IMR-90 (cell line): ENCODE data around the gene MTUS2. TPM values are rescaled to one million over a fixed set of nuclear protein-coding genes. Genes with fewer than 3 reads are reported as not detected.

Experiments
- ATAC-seq: fragments of 200-7000 bp; cut with Tn5 transposase; 2 replicates; pipeline ENCODE4 v1.9.1; 2020; ENCODE audit warnings: low read depth, mild to moderate bottlenecking, moderate library complexity
- BruUV-seq: library from RNA; stranded (reverse); fragments of 400-500 nt; replicated peaks from 2 replicates; lab custom pipeline; 2021; lab: Mats Ljungman, UMichigan
- CTCF ChIA-PET: fragments of 300-600 bp; formaldehyde crosslinking; extraction: SDS; loops from one replicate; lab custom pipeline; 2021; ENCODE audit warnings: antibody characterized with exemption; lab: Yijun Ruan, JAX
- POLR2A ChIA-PET: fragments of 300-600 bp; sonication (Branson Sonifier 250); formaldehyde crosslinking; loops from one replicate; lab custom pipeline; 2022; ENCODE audit warnings: antibody characterized with exemption; ENCODE audit not compliant: unreplicated experiment; lab: Charles Lee
- DNase-seq: peaks from one replicate; pipeline ENCODE4 v3.0.0; 2013
- H2AFZ ChIP-seq: replicated peaks from 2 replicates; pipeline ENCODE3; 2013; ENCODE audit warnings: low read length, mild to moderate bottlenecking; ENCODE audit not compliant: poor library complexity
- H2AK5ac ChIP-seq: 2 replicates; pipeline ENCODE4 v1.6.1; 2013; ENCODE audit warnings: low read depth, low read length, inconsistent platforms
- H2AK9ac ChIP-seq: replicated peaks from 2 replicates; pipeline ENCODE3; 2013; ENCODE audit warnings: mild to moderate bottlenecking, low read depth, low read length, moderate library complexity; ENCODE audit not compliant: poor library complexity
- H2BK120ac ChIP-seq: 2 replicates; pipeline ENCODE4 v1.6.1; 2013; ENCODE audit warnings: low read depth, low read length, inconsistent platforms
- H2BK15ac ChIP-seq: 3 replicates; pipeline ENCODE4 v1.6.1; 2013; ENCODE audit warnings: low read depth, low read length, inconsistent platforms
- H2BK20ac ChIP-seq: 2 replicates; pipeline ENCODE4 v1.6.1; 2013; ENCODE audit warnings: low read depth, mild to moderate bottlenecking, inconsistent platforms, low read length, moderate library complexity
- H2BK5ac ChIP-seq: 2 replicates; pipeline ENCODE4 v1.6.1; 2013; ENCODE audit warnings: mild to moderate bottlenecking, low read depth, low read length, inconsistent platforms; ENCODE audit not compliant: poor library complexity, severe bottlenecking
- H3K14ac ChIP-seq: replicated peaks from 2 replicates; pipeline ENCODE4 v1.6.1; 2013; ENCODE audit warnings: low read depth, low read length, inconsistent platforms
- H3K18ac ChIP-seq: 2 replicates; pipeline ENCODE4 v1.6.1; 2013; ENCODE audit warnings: low read depth, low read length, control low read depth
- H3K23ac ChIP-seq: 2 replicates; pipeline ENCODE4 v1.6.1; 2013; ENCODE audit warnings: low read depth, low read length, inconsistent platforms
- H3K27ac ChIP-seq: 2 replicates; pipeline ENCODE4 v1.5.1; 2013; ENCODE audit warnings: mild to moderate bottlenecking, control low read depth, low read length; ENCODE audit not compliant: insufficient read depth
- H3K27me3 ChIP-seq: 2 replicates; pipeline ENCODE4 v1.6.1; 2013; ENCODE audit warnings: low read length; ENCODE audit not compliant: control insufficient read depth, insufficient read depth
- H3K36me3 ChIP-seq: 2 replicates; pipeline ENCODE4 v1.6.1; 2013; ENCODE audit warnings: low read length, mixed read lengths; ENCODE audit not compliant: control insufficient read depth, insufficient read depth
- H3K4ac ChIP-seq: 2 replicates; pipeline ENCODE4 v1.6.1; 2013; ENCODE audit warnings: low read depth, low read length, inconsistent platforms
- H3K4me1 ChIP-seq: 2 replicates; pipeline ENCODE4 v1.6.1; 2013; ENCODE audit warnings: low read length, mixed read lengths; ENCODE audit not compliant: control insufficient read depth, insufficient read depth
- H3K4me2 ChIP-seq: 2 replicates; pipeline ENCODE4 v1.6.1; 2013; ENCODE audit warnings: low read depth, mild to moderate bottlenecking, control low read depth, low read length, moderate library complexity
- H3K4me3 ChIP-seq: 2 replicates; pipeline ENCODE4 v1.5.1; 2013; ENCODE audit warnings: low read depth, mild to moderate bottlenecking, control low read depth, low read length, moderate library complexity; ENCODE audit not compliant: insufficient read depth
- H3K56ac ChIP-seq: 2 replicates; pipeline ENCODE4 v1.6.1; 2013; ENCODE audit warnings: low read length, inconsistent platforms; ENCODE audit not compliant: insufficient read depth; ENCODE audit errors: extremely low read depth
- H3K79me1 ChIP-seq, 2 experiments: 2 replicates each; pipeline ENCODE4 v1.6.1; 2013; ENCODE audit warnings: low read length in 2 of 2, inconsistent platforms in 1 of 2, low read depth in 1 of 2
- H3K9ac ChIP-seq: 2 replicates; pipeline ENCODE4 v1.6.1; 2013; ENCODE audit warnings: low read depth, low read length, control low read depth
- H3K9me1 ChIP-seq: 2 replicates; pipeline ENCODE4 v1.6.1; 2013; ENCODE audit warnings: low read length, inconsistent platforms; ENCODE audit not compliant: insufficient read depth
- H3K9me3 ChIP-seq: 2 replicates; pipeline ENCODE4 v1.6.1; 2013; ENCODE audit warnings: low read length; ENCODE audit not compliant: control insufficient read depth, insufficient read depth
- H4K20me1 ChIP-seq: 2 replicates; pipeline ENCODE4 v1.6.1; 2013; ENCODE audit warnings: low read length, inconsistent platforms; ENCODE audit not compliant: insufficient read depth
- H4K5ac ChIP-seq: 2 replicates; pipeline ENCODE4 v1.6.1; 2013; ENCODE audit warnings: mild to moderate bottlenecking, low read depth, low read length, control low read depth
- H4K8ac ChIP-seq, 2 experiments: 2 replicates each; pipeline ENCODE4 v1.6.1; 2013; ENCODE audit warnings: low read depth in 2 of 2, low read length in 2 of 2, control low read depth in 1 of 2, inconsistent platforms in 1 of 2
- H4K91ac ChIP-seq: 2 replicates; pipeline ENCODE4 v1.6.1; 2013; ENCODE audit warnings: low read depth, low read length, inconsistent platforms; ENCODE audit not compliant: insufficient read depth
- CHD1 ChIP-seq: IDR thresholded peaks from 2 replicates; pipeline ENCODE4 v1.6.1; 2012; ENCODE audit warnings: low read depth, low read length, improper control_type of control experiment
- MAFK ChIP-seq: IDR thresholded peaks from 2 replicates; pipeline ENCODE4 v1.6.1; 2012; ENCODE audit warnings: low read depth, low read length, improper control_type of control experiment
- MAZ ChIP-seq: IDR thresholded peaks from 2 replicates; pipeline ENCODE4 v1.6.1; 2012; ENCODE audit warnings: low read depth, mild to moderate bottlenecking, low read length, improper control_type of control experiment, moderate library complexity, borderline replicate concordance
- RAD21 ChIP-seq: IDR thresholded peaks from 2 replicates; pipeline ENCODE4 v1.6.1; 2012; ENCODE audit warnings: low read length, improper control_type of control experiment
- WGBS, 2 experiments: methylation state at CpG; one replicate each; pipeline versions ENCODE4 v1.1.5 to v1.1.7; 2013; ENCODE audit warnings: missing lambda C conversion rate in 2 of 2; ENCODE audit not compliant: insufficient read length in 1 of 2; ENCODE audit errors: extremely low coverage in 2 of 2; 5-methylcytosine and 5-hydroxymethylcytosine counted together
- dilution Hi-C: fragments of 300-500 bp; cut with HindIII; formaldehyde crosslinking; loops from one replicate; pipeline ENCODE4 v1.14.3; 2018; ENCODE audit warnings: low sequenced_read_pairs; ENCODE audit not compliant: unreplicated experiment
- in situ Hi-C: fragments of 300-500 bp; cut with MboI; formaldehyde crosslinking; loops from 3 replicates; pipeline ENCODE4 v1.14.3; 2019; ENCODE audit warnings: low sequenced_read_pairs, inconsistent platforms, mixed read lengths
- intact Hi-C: fragments of 100-400 bp; cut with micrococcal nuclease; formaldehyde crosslinking; loops from 2 replicates; pipeline ENCODE4 v1.10.0; 2022
- polyA plus RNA-seq, 3 experiments: library from polyadenylated mRNA; depleted of rRNA; stranded (reverse); fragments of >200 nt; gene quantifications; 2 replicates each; pipeline ENCODE4 v1.2.3, GENCODE V29; 2012; ENCODE audit warnings: low replicate concordance in 1 of 3
- total RNA-seq: library from RNA; depleted of rRNA; stranded (reverse); fragments of >200 nt; gene quantifications from 2 replicates; pipeline ENCODE4 v1.2.3, GENCODE V29; 2012
- TF ChIP-seq, protein P1 (sequence below): fragments of 150-350 bp; IDR thresholded peaks from 2 replicates; pipeline ENCODE4 v1.6.1; 2017; ENCODE audit warnings: mild to moderate bottlenecking, antibody characterized with exemption, low read length, low read depth
- TF ChIP-seq, protein P2 (sequence below): fragments of 150-350 bp; IDR thresholded peaks from 2 replicates; pipeline ENCODE4 v1.6.1; 2016; ENCODE audit warnings: low read depth, mild to moderate bottlenecking, low read length, moderate library complexity, borderline replicate concordance

Gene MTUS2
- total and polyA plus RNA-seq, 2 of the 4 experiments (the other 2 are of a cell fraction), result under 0.01 to 0.02 TPM

DNA sequence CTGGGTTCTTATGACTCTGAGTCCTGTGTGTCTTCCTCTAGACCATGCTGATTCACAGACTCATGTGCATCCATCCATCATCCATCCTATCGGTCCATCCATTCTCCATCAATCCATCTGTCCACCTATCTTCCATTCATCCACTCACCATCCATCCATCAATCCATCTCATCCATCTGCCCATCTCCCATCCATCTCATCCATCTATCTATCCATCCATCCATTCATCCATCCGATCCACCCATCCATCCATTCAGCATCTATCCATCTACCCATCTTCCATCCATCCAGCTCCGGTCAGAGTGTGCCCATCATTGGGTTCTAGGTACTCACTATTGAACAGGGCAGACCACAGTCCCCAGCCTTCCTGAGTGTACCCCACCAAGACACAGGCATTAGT lies 699.8 kb downstream of the MTUS2 start:
- H2BK5ac ChIP-seq, result peak overlapping the region; percentile 34
- H4K5ac ChIP-seq, result no peak overlapping the region
- peak overlapping the region; percentile 89 for H2AK5ac ChIP-seq
- no peak for ATAC-seq
- H3K27me3 ChIP-seq, result no peaks in the 10 kb centered on the region
- no peak overlapping the region for H3K56ac ChIP-seq
- CTCF ChIA-PET, result interaction anchor here (0.6 kb wide), 1 partner anchor 156 kb away, joined by 4 read pairs; no protein-coding TSS in a partner anchor
- no peak overlapping the region for H3K4me2 ChIP-seq
- H3K14ac ChIP-seq, result 0 out of 2 replicates have a peak overlapping the region, but pooled peaks have one; percentile 34
- in situ Hi-C loops, result no loop called here
- H4K8ac ChIP-seq, result peak overlapping the region in 1 of 2 experiments; percentile 43; a peak in 1 of 4 replicates
- 92 to 100% methylated on average over 1 of the region's 3 CpGs for WGBS, 2 experiments
- no peak overlapping the region for H3K9ac ChIP-seq
- peak overlapping the region; percentile 52 for H2BK120ac ChIP-seq
- H3K4ac ChIP-seq, result peak overlapping the region; percentile 64
- POLR2A ChIA-PET, result no interaction called here
- TF ChIP-seq, protein P1, sequence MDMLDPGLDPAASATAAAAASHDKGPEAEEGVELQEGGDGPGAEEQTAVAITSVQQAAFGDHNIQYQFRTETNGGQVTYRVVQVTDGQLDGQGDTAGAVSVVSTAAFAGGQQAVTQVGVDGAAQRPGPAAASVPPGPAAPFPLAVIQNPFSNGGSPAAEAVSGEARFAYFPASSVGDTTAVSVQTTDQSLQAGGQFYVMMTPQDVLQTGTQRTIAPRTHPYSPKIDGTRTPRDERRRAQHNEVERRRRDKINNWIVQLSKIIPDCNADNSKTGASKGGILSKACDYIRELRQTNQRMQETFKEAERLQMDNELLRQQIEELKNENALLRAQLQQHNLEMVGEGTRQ, result no peak
- TF ChIP-seq, protein P2, sequence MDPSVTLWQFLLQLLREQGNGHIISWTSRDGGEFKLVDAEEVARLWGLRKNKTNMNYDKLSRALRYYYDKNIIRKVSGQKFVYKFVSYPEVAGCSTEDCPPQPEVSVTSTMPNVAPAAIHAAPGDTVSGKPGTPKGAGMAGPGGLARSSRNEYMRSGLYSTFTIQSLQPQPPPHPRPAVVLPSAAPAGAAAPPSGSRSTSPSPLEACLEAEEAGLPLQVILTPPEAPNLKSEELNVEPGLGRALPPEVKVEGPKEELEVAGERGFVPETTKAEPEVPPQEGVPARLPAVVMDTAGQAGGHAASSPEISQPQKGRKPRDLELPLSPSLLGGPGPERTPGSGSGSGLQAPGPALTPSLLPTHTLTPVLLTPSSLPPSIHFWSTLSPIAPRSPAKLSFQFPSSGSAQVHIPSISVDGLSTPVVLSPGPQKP, result no peak
- no peak for TF ChIP-seq RAD21
- TF ChIP-seq MAFK, result no peak
- no peak for TF ChIP-seq CHD1
- TF ChIP-seq MAZ, result no peak
- peaks cover 68% of the 10 kb centered on the region for H3K36me3 ChIP-seq
- H2BK20ac ChIP-seq, result peak overlapping the region; percentile 42
- peaks cover 7% of the 10 kb centered on the region for H3K4me1 ChIP-seq
- no TSS peak for BruUV-seq
- H4K20me1 ChIP-seq, result peaks cover 6% of the 10 kb centered on the region; the same call in 1 of the 2 replicates
- H2AK9ac ChIP-seq, result no peak overlapping the region
- peaks cover 14% of the 10 kb centered on the region for H3K9me1 ChIP-seq
- intact Hi-C loops, result loop anchor here (5.0 kb wide), 1 partner anchor 72 kb away; no protein-coding TSS in a partner anchor
- no peak overlapping the region; the same call in 1 of the 2 replicates for H3K18ac ChIP-seq
- peak overlapping the region; percentile 82; the same call in 2 of the 3 replicates for H2BK15ac ChIP-seq
- no peak overlapping the region; the same call in 1 of the 2 replicates for H3K27ac ChIP-seq
- dilution Hi-C loops, result no loop called here
- H3K4me3 ChIP-seq, result no peak overlapping the region
- DNase-seq, result no peak
- 0 out of 2 replicates have a peak overlapping the region, but pooled peaks have one; percentile 3 for H3K23ac ChIP-seq
- H2AFZ ChIP-seq, result no peak overlapping the region
- H3K79me1 ChIP-seq, result peaks cover 24 to 46% of the 10 kb centered on the region in 2 experiments
- H3K9me3 ChIP-seq, result no peaks in the 10 kb centered on the region
- H4K91ac ChIP-seq, result peak overlapping the region; percentile 73
